Endothelial cell of umbilical vein (primary cell): ENCODE data around the gene ACP5. TPM values are rescaled to one million over a fixed set of nuclear protein-coding genes. Genes with fewer than 3 reads are reported as not detected.

Experiments
- BruUV-seq: library from RNA; stranded (reverse); fragments of 400-500 nt; replicated peaks from 2 replicates; lab custom pipeline; 2021; lab: Mats Ljungman, UMichigan
- CTCF ChIA-PET: fragments of 300-600, 350-600 bp; sonication (Branson Sonifier 250); formaldehyde crosslinking; loops from one replicate; lab custom pipeline; 2021; ENCODE audit warnings: antibody characterized with exemption, inconsistent platforms; lab: Charles Lee
- POLR2A ChIA-PET: fragments of 300-600, 350-600 bp; sonication (Branson Sonifier 250); formaldehyde crosslinking; loops from one replicate; lab custom pipeline; 2021; ENCODE audit warnings: antibody characterized with exemption, inconsistent platforms; lab: Charles Lee
- DNase-seq: peaks from one replicate; pipeline ENCODE4 v3.0.0-alpha.2; 2011; ENCODE audit warnings: low read depth, low spot score
- FAIRE-seq: peaks from 2 replicates; lab custom pipeline; 2011; peaks lifted over from hg19 to GRCh38; lab: Jason Lieb, UNC
- H2AFZ ChIP-seq: 2 replicates; pipeline ENCODE4 v1.6.0; 2012; ENCODE audit warnings: low read depth, low read length, control low read depth, inconsistent platforms
- H3K27ac ChIP-seq: 2 replicates; pipeline ENCODE4 v1.5.1; 2011; ENCODE audit warnings: low read depth, mild to moderate bottlenecking, control low read depth, low read length, moderate library complexity; ENCODE audit not compliant: insufficient read depth
- H3K27me3 ChIP-seq, 2 experiments: 2 replicates each; pipeline versions ENCODE4 v1.6.0 to v1.6.1; 2011; ENCODE audit warnings: low read length in 2 of 2, mixed read lengths in 1 of 2; ENCODE audit not compliant: control insufficient read depth in 2 of 2, insufficient read depth in 2 of 2
- H3K36me3 ChIP-seq, 2 experiments: 2 replicates in 1 of 2; 3 replicates in 1 of 2; pipeline ENCODE4 v1.5.1; 2011; ENCODE audit warnings: low read length in 2 of 2, mild to moderate bottlenecking in 1 of 2, moderate library complexity in 1 of 2; ENCODE audit not compliant: control insufficient read depth in 2 of 2, insufficient read depth in 2 of 2; ENCODE audit errors: extremely low read depth in 1 of 2
- H3K4me1 ChIP-seq: 3 replicates; pipeline ENCODE4 v1.5.1; 2011; ENCODE audit warnings: mild to moderate bottlenecking, low read length; ENCODE audit not compliant: control insufficient read depth, insufficient read depth; ENCODE audit errors: extremely low read depth
- H3K4me2 ChIP-seq: 2 replicates; pipeline ENCODE4 v1.6.1; 2011; ENCODE audit warnings: low read length, control low read depth, mixed read lengths; ENCODE audit not compliant: insufficient read depth
- H3K4me3 ChIP-seq, 3 experiments: fragments of 200-600 bp in 1 of 3; sonication (generic), shearing (Covaris generic) in 1 of 3; replicated peaks in 1 of 3; 2 replicates each; pipeline ENCODE4 v1.5.1; 2011 to 2016; ENCODE audit warnings: control low read depth in 3 of 3, low read length in 3 of 3, mild to moderate bottlenecking in 2 of 3, inconsistent platforms in 1 of 3, low read depth in 1 of 3, moderate library complexity in 1 of 3; ENCODE audit not compliant: insufficient read depth in 1 of 3
- H3K79me2 ChIP-seq: 2 replicates; pipeline ENCODE4 v1.6.0; 2012; ENCODE audit warnings: low read length, inconsistent platforms; ENCODE audit not compliant: control insufficient read depth, insufficient read depth
- H3K9ac ChIP-seq: replicated peaks from 2 replicates; pipeline ENCODE3; 2011; ENCODE audit warnings: low read length, control low read depth; ENCODE audit not compliant: insufficient read depth; ENCODE audit errors: extremely low read depth
- H3K9me1 ChIP-seq: replicated peaks from 3 replicates; pipeline ENCODE4 v1.6.0; 2011; ENCODE audit warnings: mild to moderate bottlenecking, low read length; ENCODE audit not compliant: control insufficient read depth, insufficient read depth; ENCODE audit errors: extremely low read depth
- H3K9me3 ChIP-seq: replicated peaks from 2 replicates; pipeline ENCODE4 v1.5.1; 2012; ENCODE audit warnings: low read length, inconsistent platforms; ENCODE audit not compliant: control insufficient read depth, insufficient read depth
- H4K20me1 ChIP-seq: replicated peaks from 2 replicates; pipeline ENCODE3; 2011; ENCODE audit warnings: mild to moderate bottlenecking, low read length; ENCODE audit not compliant: control insufficient read depth, insufficient read depth; ENCODE audit errors: extremely low read depth
- EZH2 ChIP-seq: IDR thresholded peaks from 2 replicates; pipeline ENCODE4 v1.6.1; 2012; ENCODE audit warnings: borderline replicate concordance, low read depth, mild to moderate bottlenecking, moderate library complexity, low read length, inconsistent platforms; ENCODE audit not compliant: severe bottlenecking
- FOS ChIP-seq: IDR thresholded peaks from 2 replicates; pipeline ENCODE4 v1.6.1; 2011; ENCODE audit warnings: mild to moderate bottlenecking, low read length, moderate library complexity, borderline replicate concordance; ENCODE audit not compliant: insufficient read depth
- GATA2 ChIP-seq: IDR thresholded peaks from 2 replicates; pipeline ENCODE4 v1.7.0; 2011; ENCODE audit warnings: low read depth, mild to moderate bottlenecking, moderate library complexity, mixed read lengths, low read length; ENCODE audit not compliant: insufficient read length, insufficient read depth
- MYC ChIP-seq: IDR thresholded peaks from one replicate; pipeline ENCODE4 v1.6.1; 2011; ENCODE audit warnings: mild to moderate bottlenecking, low read depth, low read length
- POLR2A ChIP-seq: IDR thresholded peaks from 2 replicates; pipeline ENCODE4 v1.6.1; 2012; ENCODE audit warnings: low read depth, mild to moderate bottlenecking, control low read depth, low read length
- POLR2AphosphoS5 ChIP-seq: IDR thresholded peaks from 2 replicates; pipeline ENCODE4 v1.6.1; 2012; ENCODE audit warnings: low read depth, mild to moderate bottlenecking, control low read depth, low read length, moderate library complexity; ENCODE audit not compliant: insufficient read depth
- dilution Hi-C: fragments of 300-500 bp; cut with MboI; formaldehyde crosslinking; loops from one replicate; pipeline ENCODE4 v1.15.0; 2019; ENCODE audit warnings: low sequenced_read_pairs; ENCODE audit not compliant: extremely low pct_ligation_motif_present
- intact Hi-C: fragments of 100-400 bp; cut with micrococcal nuclease; formaldehyde crosslinking; loops from one replicate; pipeline ENCODE4 v1.10.0; 2022
- polyA plus RNA-seq, 4 experiments: library from polyadenylated mRNA; depleted of rRNA in 3 of 4; stranded (reverse) in 3 of 4; unstranded in 1 of 4; fragments of >200 nt; gene quantifications; 2 replicates each; pipeline versions ENCODE4 v1.2.1 to v1.2.3, GENCODE V29; 2011 to 2012; ENCODE audit warnings: missing spikeins in 1 of 4
- total RNA-seq: library from RNA; stranded (reverse); gene quantifications from 2 replicates; pipeline ENCODE4 v1.2.3, GENCODE V29; 2021
- TF ChIP-seq, protein P1 (sequence below): IDR thresholded peaks from 2 replicates; pipeline ENCODE4 v1.6.1; 2011; ENCODE audit not compliant: insufficient read depth, insufficient read length
- TF ChIP-seq, protein P2 (sequence below), 2 donors: IDR thresholded peaks; 1 replicate in 1 of 2; 2 replicates in 1 of 2; pipeline ENCODE4 v1.5.1; 2011; ENCODE audit warnings: low read length in 2 of 2, mild to moderate bottlenecking in 2 of 2, moderate library complexity in 2 of 2, control low read depth in 1 of 2, inconsistent platforms in 1 of 2, low read depth in 1 of 2; ENCODE audit not compliant: insufficient read depth in 1 of 2; ENCODE audit errors: extremely low read depth in 1 of 2

Gene ACP5
- total and polyA plus RNA-seq, 2 donors (not counting 3 experiments of a cell fraction or from before 2014, with no cell fraction given): 1.3 TPM; not detected in 1

DNA sequence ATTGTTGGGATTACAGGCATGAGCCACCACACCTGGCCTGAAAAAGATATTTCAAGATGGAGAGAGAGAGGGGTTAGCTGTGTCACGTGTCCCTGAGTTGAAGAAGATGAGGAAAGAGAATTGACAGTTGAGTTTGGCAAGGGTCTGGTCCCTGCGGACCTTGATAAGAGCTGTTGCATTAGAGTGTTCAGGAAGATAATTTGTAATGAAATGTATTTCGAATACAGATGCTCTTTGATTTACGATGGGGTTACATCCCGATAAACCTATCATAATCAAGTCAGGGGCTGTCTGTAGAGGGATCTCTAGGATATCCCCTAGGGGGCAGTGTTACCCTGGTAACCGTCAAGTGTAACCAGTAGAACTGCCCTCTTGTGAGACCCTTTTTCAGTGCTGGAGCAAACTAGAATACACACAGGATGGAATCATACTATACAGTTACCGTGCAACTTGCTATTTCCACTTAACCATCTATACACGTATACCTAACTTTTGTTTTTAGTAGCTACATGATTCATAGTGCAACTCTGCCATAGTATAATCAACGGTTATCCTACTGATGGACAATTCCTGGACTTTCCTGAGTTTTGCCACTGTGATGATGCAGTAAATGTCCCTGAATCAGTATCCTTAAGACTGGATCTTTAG is 16.9 kb downstream of the ACP5 start:
- POLR2A ChIA-PET: no interaction called here
- TF ChIP-seq EZH2 (no peak), FOS (no peak), MYC (no peak), POLR2AphosphoS5 (no peak), GATA2 (no peak), POLR2A (no peak)
- TF ChIP-seq, protein P1, sequence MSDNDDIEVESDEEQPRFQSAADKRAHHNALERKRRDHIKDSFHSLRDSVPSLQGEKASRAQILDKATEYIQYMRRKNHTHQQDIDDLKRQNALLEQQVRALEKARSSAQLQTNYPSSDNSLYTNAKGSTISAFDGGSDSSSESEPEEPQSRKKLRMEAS: no peak
- TF ChIP-seq, protein P2, sequence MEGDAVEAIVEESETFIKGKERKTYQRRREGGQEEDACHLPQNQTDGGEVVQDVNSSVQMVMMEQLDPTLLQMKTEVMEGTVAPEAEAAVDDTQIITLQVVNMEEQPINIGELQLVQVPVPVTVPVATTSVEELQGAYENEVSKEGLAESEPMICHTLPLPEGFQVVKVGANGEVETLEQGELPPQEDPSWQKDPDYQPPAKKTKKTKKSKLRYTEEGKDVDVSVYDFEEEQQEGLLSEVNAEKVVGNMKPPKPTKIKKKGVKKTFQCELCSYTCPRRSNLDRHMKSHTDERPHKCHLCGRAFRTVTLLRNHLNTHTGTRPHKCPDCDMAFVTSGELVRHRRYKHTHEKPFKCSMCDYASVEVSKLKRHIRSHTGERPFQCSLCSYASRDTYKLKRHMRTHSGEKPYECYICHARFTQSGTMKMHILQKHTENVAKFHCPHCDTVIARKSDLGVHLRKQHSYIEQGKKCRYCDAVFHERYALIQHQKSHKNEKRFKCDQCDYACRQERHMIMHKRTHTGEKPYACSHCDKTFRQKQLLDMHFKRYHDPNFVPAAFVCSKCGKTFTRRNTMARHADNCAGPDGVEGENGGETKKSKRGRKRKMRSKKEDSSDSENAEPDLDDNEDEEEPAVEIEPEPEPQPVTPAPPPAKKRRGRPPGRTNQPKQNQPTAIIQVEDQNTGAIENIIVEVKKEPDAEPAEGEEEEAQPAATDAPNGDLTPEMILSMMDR (IDR thresholded peaks at IDR 0.05; ENCODE audit: extremely low read depth in 1 of 2, insufficient read depth in 1 of 2, low read depth in 1 of 2, low read length in 2 of 2): peak; percentile 66 to 72

More for the DNA sequence above, 16.9 kb downstream of the ACP5 start:
- dilution Hi-C loops (no loop called here), intact Hi-C loops (loop anchor here (5.0 kb wide), 1 partner anchor 137 kb away; no protein-coding TSS in a partner anchor)
- FAIRE-seq: peak; percentile 84
- H3K36me3 ChIP-seq: no peaks in the 10 kb centered on the region
- peaks cover 22% of the 10 kb centered on the region for H3K79me2 ChIP-seq
- H3K27ac ChIP-seq: no peak overlapping the region
- no peaks in the 10 kb centered on the region for H3K9me3 ChIP-seq
- H2AFZ ChIP-seq: no peak overlapping the region
- no peaks in the 10 kb centered on the region for H3K27me3 ChIP-seq
- DNase-seq: peak; percentile 78
- H3K4me2 ChIP-seq: no peak overlapping the region
- peaks cover 9% of the 10 kb centered on the region for H3K4me1 ChIP-seq
- H3K9me1 ChIP-seq: no peaks in the 10 kb centered on the region
- CTCF ChIA-PET: interaction anchor here (0.5 to 2.1 kb wide), 9 partner anchors 18 to 428 kb away, joined by 3 to 8 read pairs (median 5); no protein-coding TSS in a partner anchor
- H4K20me1 ChIP-seq: no peaks in the 10 kb centered on the region
- no peak overlapping the region for H3K9ac ChIP-seq
- BruUV-seq: no TSS peak
- H3K4me3 ChIP-seq: no peak overlapping the region
